Trophoblast cell (in vitro differentiated cells and primary cell): Measurements from ENCODE around the gene WIZ.
A peak's percentile ranks its signal among the peaks of the same experiment; 100 is the strongest.
"Not testable (repeated sequence)": the region's sequence is repeated elsewhere in the genome, so short reads cannot be mapped to it uniquely, and the experiment has no call there.

Source experiments
- DNase-seq, 2 donors: peaks; one replicate each; pipeline ENCODE4 v3.0.0-alpha.2; 2016
- H2AFZ ChIP-seq: 2 replicates; pipeline ENCODE4 v1.6.1; 2013; ENCODE audit warnings: low read length, moderate library complexity, mild to moderate bottlenecking; ENCODE audit not compliant: insufficient read depth, poor library complexity
- H2AK5ac ChIP-seq: 2 replicates; pipeline ENCODE4 v1.6.1; 2013; ENCODE audit warnings: mild to moderate bottlenecking, low read length
- H2BK120ac ChIP-seq: 2 replicates; pipeline ENCODE4 v1.6.1; 2013; ENCODE audit warnings: low read length, mild to moderate bottlenecking, moderate library complexity; ENCODE audit not compliant: insufficient read depth, poor library complexity
- H2BK12ac ChIP-seq: 2 replicates; pipeline ENCODE4 v1.6.1; 2013; ENCODE audit warnings: mild to moderate bottlenecking, low read length, moderate library complexity
- H2BK5ac ChIP-seq: 2 replicates; pipeline ENCODE4 v1.6.1; 2013; ENCODE audit warnings: low read length, low read depth, moderate library complexity, mild to moderate bottlenecking; ENCODE audit not compliant: poor library complexity
- H3K14ac ChIP-seq: 2 replicates; pipeline ENCODE4 v1.6.1; 2013; ENCODE audit warnings: mild to moderate bottlenecking, low read length
- H3K18ac ChIP-seq: 2 replicates; pipeline ENCODE4 v1.6.1; 2013; ENCODE audit warnings: mild to moderate bottlenecking, low read length
- H3K23ac ChIP-seq: 2 replicates; pipeline ENCODE4 v1.6.1; 2013; ENCODE audit warnings: low read length
- H3K27ac ChIP-seq: 2 replicates; pipeline ENCODE4 v1.5.1; 2013; ENCODE audit warnings: low read depth, mild to moderate bottlenecking, inconsistent platforms, low read length, moderate library complexity
- H3K27me3 ChIP-seq: 2 replicates; pipeline ENCODE4 v1.6.1; 2013; ENCODE audit warnings: inconsistent platforms, mild to moderate bottlenecking, low read length, moderate library complexity; ENCODE audit not compliant: insufficient read depth
- H3K36me3 ChIP-seq, 2 experiments: 1 replicate in 1 of 2; 2 replicates in 1 of 2; pipeline ENCODE4 v1.6.1; 2013; ENCODE audit warnings: low read length in 2 of 2, mild to moderate bottlenecking in 2 of 2, moderate library complexity in 1 of 2; ENCODE audit not compliant: insufficient read depth in 2 of 2, control insufficient read depth in 1 of 2
- H3K4ac ChIP-seq: 2 replicates; pipeline ENCODE4 v1.6.1; 2013; ENCODE audit warnings: low read depth, mild to moderate bottlenecking, low read length, moderate library complexity
- H3K4me1 ChIP-seq, 2 experiments: 1 replicate in 1 of 2; 2 replicates in 1 of 2; pipeline ENCODE4 v1.6.1; 2013; ENCODE audit warnings: low read length in 2 of 2, mild to moderate bottlenecking in 2 of 2, moderate library complexity in 1 of 2; ENCODE audit not compliant: insufficient read depth in 2 of 2, control insufficient read depth in 1 of 2
- H3K4me2 ChIP-seq: 2 replicates; pipeline ENCODE4 v1.6.1; 2013; ENCODE audit warnings: inconsistent platforms, mild to moderate bottlenecking, low read length, moderate library complexity
- H3K4me3 ChIP-seq: 2 replicates; pipeline ENCODE4 v1.5.1; 2013; ENCODE audit warnings: mild to moderate bottlenecking, low read depth, low read length, inconsistent platforms
- H3K79me1 ChIP-seq: one replicate; pipeline ENCODE4 v1.6.1; 2013; ENCODE audit warnings: low read length
- H3K79me2 ChIP-seq: 2 replicates; pipeline ENCODE4 v1.6.1; 2013; ENCODE audit warnings: low read length, mild to moderate bottlenecking; ENCODE audit not compliant: control insufficient read depth, insufficient read depth, poor library complexity
- H3K9ac ChIP-seq: 2 replicates; pipeline ENCODE4 v1.6.1; 2013; ENCODE audit warnings: mild to moderate bottlenecking, low read length
- H3K9me3 ChIP-seq: 2 replicates; pipeline ENCODE4 v1.6.1; 2013; ENCODE audit warnings: low read depth, mild to moderate bottlenecking, control low read depth, inconsistent platforms, low read length; ENCODE audit not compliant: insufficient read depth
- H4K12ac ChIP-seq: 2 replicates; pipeline ENCODE4 v1.6.1; 2013; ENCODE audit warnings: low read depth, mild to moderate bottlenecking, low read length, moderate library complexity
- H4K8ac ChIP-seq: 2 replicates; pipeline ENCODE4 v1.6.1; 2013; ENCODE audit warnings: low read depth, mild to moderate bottlenecking, low read length, moderate library complexity
- H4K91ac ChIP-seq: one replicate; pipeline ENCODE4 v1.6.1; 2013; ENCODE audit warnings: low read depth, mild to moderate bottlenecking, low read length, moderate library complexity
- WGBS: extraction: QIAGEN DNeasy Blood & Tissue Kit; methylation state at CpG from one replicate; pipeline ENCODE4 v1.1.7; 2013; ENCODE audit warnings: missing lambda C conversion rate; ENCODE audit not compliant: insufficient read length, insufficient coverage; ENCODE audit errors: extremely low coverage; 5-methylcytosine and 5-hydroxymethylcytosine counted together

Gene WIZ

DNA sequence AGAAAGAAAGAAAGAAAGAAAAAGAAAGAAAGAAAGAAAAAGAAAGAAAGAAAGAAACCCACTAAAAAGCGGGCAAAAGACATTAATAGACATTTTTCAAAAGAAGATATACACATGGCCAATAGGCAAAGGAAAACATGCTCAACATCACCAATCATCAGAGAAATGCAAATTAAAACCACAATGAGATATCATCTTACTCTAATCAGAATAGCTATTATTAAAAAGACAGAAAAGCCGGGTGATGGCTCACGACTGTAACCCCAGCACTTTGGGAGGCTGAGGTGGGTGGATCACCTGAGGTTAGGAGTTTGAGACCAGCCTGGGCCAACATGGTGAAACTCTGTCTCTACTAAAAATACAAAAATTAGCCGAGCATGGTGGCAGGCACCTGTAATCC is 24.1 kb upstream of the WIZ start:
- H3K27ac ChIP-seq, H3K36me3 ChIP-seq, H3K79me1 ChIP-seq, H3K23ac ChIP-seq, H3K18ac ChIP-seq, DNase-seq, H4K12ac ChIP-seq, H4K91ac ChIP-seq, H3K4me1 ChIP-seq, H2BK12ac ChIP-seq, H3K79me2 ChIP-seq, H4K8ac ChIP-seq, H3K9ac ChIP-seq, H3K4me2 ChIP-seq, H2BK5ac ChIP-seq, H2AFZ ChIP-seq, H2BK120ac ChIP-seq, H3K14ac ChIP-seq, H3K4me3 ChIP-seq, H3K4ac ChIP-seq, H2AK5ac ChIP-seq: not testable (repeated sequence)
- no CpG with 5 or more reads among the region's 4 CpGs for WGBS
- peaks cover 11% of the 10 kb centered on the region for H3K27me3 ChIP-seq
- H3K9me3 ChIP-seq = peaks cover 26% of the 10 kb centered on the region

DNA sequence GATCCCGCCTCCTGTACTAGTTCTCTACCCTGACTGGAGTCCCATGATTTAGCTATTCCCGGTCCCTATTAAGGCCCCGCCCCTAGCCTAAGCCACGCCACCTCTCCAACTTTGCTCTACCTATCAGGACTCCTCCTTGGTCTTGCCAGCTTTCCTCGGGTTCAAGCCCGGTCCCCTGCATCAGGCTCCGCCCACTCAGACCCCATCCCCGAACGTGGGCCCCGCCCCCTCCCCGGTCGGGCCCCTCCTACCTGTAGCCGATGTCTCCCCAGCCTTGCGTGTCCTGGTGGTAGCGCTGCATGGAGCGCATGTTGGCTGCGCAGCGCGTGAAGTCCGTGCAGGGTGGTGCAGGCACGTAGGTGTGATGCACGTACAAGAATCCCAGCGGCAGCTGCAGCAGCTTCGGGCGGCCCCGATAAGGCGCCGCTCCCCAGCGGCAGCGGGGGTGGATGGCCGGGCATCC is 21.9 kb upstream of the WIZ start:
- no peak overlapping the region for H3K4me2 ChIP-seq
- no CpG with 5 or more reads among the region's 31 CpGs for WGBS
- H2BK120ac ChIP-seq = no peak overlapping the region
- no peak overlapping the region for H4K91ac ChIP-seq
- no peaks in the 10 kb centered on the region for H3K79me2 ChIP-seq
- no peak for DNase-seq
- peaks cover 26% of the 10 kb centered on the region for H3K9me3 ChIP-seq
- H3K79me1 ChIP-seq = no peaks in the 10 kb centered on the region
- peaks cover 17% of the 10 kb centered on the region for H3K27me3 ChIP-seq
- H3K27ac ChIP-seq = no peak overlapping the region
- no peak overlapping the region for H3K18ac ChIP-seq
- no peaks in the 10 kb centered on the region for H3K4me1 ChIP-seq
- H3K14ac ChIP-seq = no peak overlapping the region
- no peak overlapping the region for H4K8ac ChIP-seq
- no peak overlapping the region for H3K9ac ChIP-seq
- no peak overlapping the region for H4K12ac ChIP-seq
- no peak overlapping the region for H2BK5ac ChIP-seq
- H2AK5ac ChIP-seq = no peak overlapping the region
- H3K4ac ChIP-seq = no peak overlapping the region
- H3K36me3 ChIP-seq = no peaks in the 10 kb centered on the region
- no peak overlapping the region for H3K23ac ChIP-seq
- no peak overlapping the region for H3K4me3 ChIP-seq
- no peak overlapping the region for H2BK12ac ChIP-seq
- H2AFZ ChIP-seq = no peak overlapping the region

DNA sequence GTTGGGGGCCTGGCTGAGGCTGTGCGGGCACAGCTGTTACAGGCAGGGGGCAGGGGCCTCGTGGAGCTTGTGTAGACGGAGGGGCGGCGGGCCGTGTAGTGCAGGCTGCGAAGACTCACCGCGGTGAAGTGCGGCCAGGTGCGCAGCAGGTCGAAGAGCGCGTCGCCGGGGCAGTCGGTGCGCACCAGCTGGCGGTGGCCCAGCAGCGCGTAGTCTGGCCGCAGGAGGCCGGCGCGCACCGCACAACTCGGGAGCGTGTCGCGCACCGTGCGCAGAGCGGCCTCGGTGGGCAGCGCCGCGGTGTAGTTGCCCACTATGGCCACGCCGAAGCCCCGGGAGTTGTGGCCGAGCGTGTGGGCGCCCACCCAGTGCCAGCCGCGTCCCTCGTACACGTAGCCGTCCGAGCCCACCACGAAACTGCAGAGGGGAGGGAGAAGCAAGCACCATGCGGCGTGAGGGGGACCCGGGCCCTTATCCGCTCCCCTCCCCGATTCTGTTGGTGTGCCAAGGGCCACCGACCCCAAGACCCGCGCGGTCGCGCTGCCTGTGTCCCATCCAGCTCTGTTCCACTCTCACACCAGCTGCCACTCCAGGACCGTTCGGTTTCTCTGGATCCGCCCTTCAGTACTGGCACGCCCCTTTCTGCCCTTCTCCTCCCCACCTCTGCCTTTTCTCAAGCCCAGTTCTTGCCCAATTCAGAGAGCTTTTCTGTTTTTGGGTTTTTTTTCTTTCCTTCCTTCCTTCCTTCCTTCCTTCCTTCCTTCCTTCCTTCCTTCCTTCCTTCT is 19.9 kb upstream of the WIZ start:
- Histone ChIP-seq H3K4me2 (peak overlapping the region; percentile 7), H3K79me2 (no peaks in the 10 kb centered on the region), H4K12ac (no peak overlapping the region), H3K4me3 (no peak overlapping the region), H3K9me3 (peaks cover 12% of the 10 kb centered on the region), H2BK5ac (no peak overlapping the region), H3K27ac (no peak overlapping the region), H3K14ac (no peak overlapping the region), H3K23ac (no peak overlapping the region), H3K27me3 (peaks cover 17% of the 10 kb centered on the region), H3K4ac (no peak overlapping the region), H4K91ac (no peak overlapping the region), H2BK12ac (no peak overlapping the region), H2AFZ (no peak overlapping the region), H3K36me3 (no peaks in the 10 kb centered on the region), H3K79me1 (no peaks in the 10 kb centered on the region), H3K9ac (no peak overlapping the region), H2AK5ac (no peak overlapping the region), H3K4me1 (no peaks in the 10 kb centered on the region), H3K18ac (no peak overlapping the region), H2BK120ac (no peak overlapping the region), H4K8ac (no peak overlapping the region)
- WGBS = no CpG with 5 or more reads among the region's 65 CpGs
- DNase-seq = no peak

DNA sequence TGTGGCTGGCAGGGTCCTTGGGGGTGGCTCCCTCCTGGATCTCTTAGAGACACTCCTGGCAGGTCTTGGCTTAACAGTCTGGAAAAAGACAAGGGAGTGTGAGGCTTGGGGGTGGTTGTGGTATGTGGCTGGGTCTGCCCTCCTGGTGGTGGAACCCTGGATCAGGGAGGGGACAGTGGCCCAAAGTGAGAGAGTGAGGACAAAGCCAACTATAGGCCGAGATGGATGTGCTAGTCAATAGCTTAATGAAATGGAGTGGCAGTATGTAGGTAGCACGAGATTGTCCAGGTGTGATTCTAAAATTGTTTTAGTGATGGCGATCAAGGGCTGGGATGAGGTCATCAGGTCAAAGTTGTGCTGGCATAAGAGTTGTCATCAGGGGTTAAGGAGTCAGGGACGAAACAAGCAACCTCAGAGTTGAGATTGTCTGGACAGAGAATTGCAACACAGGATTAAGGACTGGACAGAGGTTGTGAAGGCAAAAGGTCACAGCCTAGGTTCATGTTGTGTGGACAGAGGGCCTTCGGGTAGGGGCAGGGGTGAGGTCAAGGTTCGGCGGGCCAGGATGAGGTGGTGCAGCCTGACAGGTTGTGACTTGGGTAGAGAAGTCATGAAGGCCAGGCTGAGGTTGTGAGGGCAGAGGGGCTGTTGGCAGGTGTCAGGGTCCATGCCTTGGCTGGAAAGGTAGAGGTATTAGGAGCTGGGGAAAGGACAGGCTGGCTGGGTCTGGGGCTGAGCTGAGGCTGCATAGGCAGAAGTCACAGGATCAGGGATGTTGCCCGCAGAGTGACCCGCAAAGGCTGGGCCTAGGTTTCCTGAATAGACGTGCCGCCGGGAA is 19.1 kb upstream of the WIZ start:
- H3K9me3 ChIP-seq = peaks cover 14% of the 10 kb centered on the region
- H3K4me3 ChIP-seq = no peak overlapping the region
- DNase-seq = no peak
- H2BK120ac ChIP-seq = no peak overlapping the region
- no peak overlapping the region for H3K14ac ChIP-seq
- H4K91ac ChIP-seq = no peak overlapping the region
- H3K79me1 ChIP-seq = no peaks in the 10 kb centered on the region
- no peaks in the 10 kb centered on the region for H3K4me1 ChIP-seq
- H3K23ac ChIP-seq = no peak overlapping the region
- peaks cover 20% of the 10 kb centered on the region for H3K27me3 ChIP-seq
- H2BK5ac ChIP-seq = no peak overlapping the region
- H4K8ac ChIP-seq = no peak overlapping the region
- H2AK5ac ChIP-seq = no peak overlapping the region
- H4K12ac ChIP-seq = no peak overlapping the region
- no peak overlapping the region for H2BK12ac ChIP-seq
- H3K36me3 ChIP-seq = no peaks in the 10 kb centered on the region
- no peak overlapping the region for H2AFZ ChIP-seq
- H3K18ac ChIP-seq = no peak overlapping the region
- no peaks in the 10 kb centered on the region for H3K79me2 ChIP-seq
- H3K4me2 ChIP-seq = no peak overlapping the region
- no peak overlapping the region for H3K9ac ChIP-seq
- H3K27ac ChIP-seq = no peak overlapping the region
- H3K4ac ChIP-seq = no peak overlapping the region
- WGBS = no CpG with 5 or more reads among the region's 12 CpGs
